ENCODE results near the gene CLCN3. TPM values are rescaled to one million over a fixed set of nuclear protein-coding genes. Genes with fewer than 3 reads are reported as not detected.
A peak's percentile ranks its signal among the peaks of the same experiment; 100 is the strongest.

The CLCN3 gene
- total RNA-seq, 1 donor from 2014 or later = 13.8 TPM

DNA sequence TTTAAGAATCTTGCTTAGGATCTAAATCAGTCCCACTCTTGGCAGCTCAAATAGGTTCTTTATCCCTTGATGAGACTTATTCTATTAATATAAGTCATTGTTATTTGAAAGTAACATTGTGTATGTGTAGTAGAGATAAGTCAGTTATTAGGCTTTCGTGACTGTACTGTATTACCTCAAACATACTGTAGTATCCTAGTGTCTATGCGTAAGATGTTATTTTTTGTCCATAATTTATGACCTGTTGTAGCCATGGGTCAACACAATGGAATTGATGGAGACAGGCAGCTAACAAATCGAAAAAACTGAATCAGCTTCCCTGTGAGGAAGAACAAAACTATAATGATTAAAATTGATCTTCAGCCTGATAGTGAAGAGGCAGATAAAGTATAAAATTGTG, 41.8 kb downstream of the CLCN3 start:
- Histone ChIP-seq H3K4me1 (peaks cover 0 to 7% of the 10 kb centered on the region in 2 donors), H3K4me3 (no peak overlapping the region), H3K27ac (no peak overlapping the region), H3K27me3 (no peaks in the 10 kb centered on the region), H3K36me3 (no peaks in the 10 kb centered on the region), H3K9me3 (no peaks in the 10 kb centered on the region)
- intact Hi-C loops (cut with DNase I) = loop anchor here (5.0 kb wide), 1 partner anchor 95 kb away; the partner anchor contains the start of gene HPF1
- TF ChIP-seq, protein P1, sequence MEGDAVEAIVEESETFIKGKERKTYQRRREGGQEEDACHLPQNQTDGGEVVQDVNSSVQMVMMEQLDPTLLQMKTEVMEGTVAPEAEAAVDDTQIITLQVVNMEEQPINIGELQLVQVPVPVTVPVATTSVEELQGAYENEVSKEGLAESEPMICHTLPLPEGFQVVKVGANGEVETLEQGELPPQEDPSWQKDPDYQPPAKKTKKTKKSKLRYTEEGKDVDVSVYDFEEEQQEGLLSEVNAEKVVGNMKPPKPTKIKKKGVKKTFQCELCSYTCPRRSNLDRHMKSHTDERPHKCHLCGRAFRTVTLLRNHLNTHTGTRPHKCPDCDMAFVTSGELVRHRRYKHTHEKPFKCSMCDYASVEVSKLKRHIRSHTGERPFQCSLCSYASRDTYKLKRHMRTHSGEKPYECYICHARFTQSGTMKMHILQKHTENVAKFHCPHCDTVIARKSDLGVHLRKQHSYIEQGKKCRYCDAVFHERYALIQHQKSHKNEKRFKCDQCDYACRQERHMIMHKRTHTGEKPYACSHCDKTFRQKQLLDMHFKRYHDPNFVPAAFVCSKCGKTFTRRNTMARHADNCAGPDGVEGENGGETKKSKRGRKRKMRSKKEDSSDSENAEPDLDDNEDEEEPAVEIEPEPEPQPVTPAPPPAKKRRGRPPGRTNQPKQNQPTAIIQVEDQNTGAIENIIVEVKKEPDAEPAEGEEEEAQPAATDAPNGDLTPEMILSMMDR (IDR thresholded peaks at IDR 0.05) = no peak
- DNase-seq (ENCODE audit: low spot score in 2 of 2) = no peak

DNA sequence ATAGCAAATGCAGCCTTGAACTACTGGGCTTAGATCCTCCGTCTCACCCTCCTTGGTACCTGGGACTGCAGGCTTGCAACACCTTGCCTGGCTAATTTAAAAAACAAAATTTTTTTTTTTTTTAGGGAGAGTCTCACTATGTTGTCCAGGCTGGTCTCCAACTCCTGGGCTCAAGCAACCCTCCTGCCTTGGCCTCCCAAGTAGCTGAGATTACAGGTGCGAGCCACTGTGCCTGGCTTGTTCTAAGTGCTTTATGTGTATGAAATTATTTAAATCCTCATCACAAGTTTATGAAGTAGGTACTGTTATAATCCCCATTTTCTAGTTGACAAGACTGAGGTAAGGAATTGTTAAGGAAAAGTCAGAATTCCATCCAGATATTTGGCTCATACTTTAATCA, 43.0 kb downstream of the CLCN3 start:
- DNase-seq (ENCODE audit: low spot score in 2 of 2) = no peak
- intact Hi-C loops (cut with DNase I) = loop anchor here (5.0 kb wide), 1 partner anchor 94 kb away; the partner anchor contains the start of gene HPF1
- peaks cover 0 to 7% of the 10 kb centered on the region in 2 donors for H3K4me1 ChIP-seq
- H3K4me3 ChIP-seq = no peak overlapping the region
- peak overlapping the region in 1 of 2 donors; percentile 31 for H3K27ac ChIP-seq
- no peaks in the 10 kb centered on the region for H3K9me3 ChIP-seq
- TF ChIP-seq, protein P1 (IDR thresholded peaks at IDR 0.05) = no peak
- no peaks in the 10 kb centered on the region for H3K36me3 ChIP-seq
- H3K27me3 ChIP-seq = no peaks in the 10 kb centered on the region

DNA sequence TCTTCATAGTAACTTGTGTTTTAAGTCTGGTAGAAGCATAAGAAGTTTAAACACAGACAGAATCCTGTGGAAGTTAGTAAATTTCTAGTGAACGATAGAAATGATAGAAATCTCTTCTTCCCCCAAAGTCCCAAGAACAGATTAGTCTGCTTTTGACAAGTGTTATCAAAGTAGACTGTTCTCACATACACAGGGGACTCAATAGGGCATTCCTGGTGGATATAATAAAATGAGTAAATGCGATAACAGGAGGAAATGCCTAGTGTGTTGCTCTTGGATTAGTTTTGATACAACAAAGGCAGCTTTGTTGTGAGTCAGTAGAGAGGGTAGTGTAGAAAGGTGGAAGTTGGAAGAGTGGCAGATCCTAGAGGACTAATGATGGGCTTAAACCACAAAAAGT, 43.5 kb downstream of the CLCN3 start:
- intact Hi-C loops (cut with DNase I) = loop anchor here (5.0 kb wide), 1 partner anchor 93 kb away; the partner anchor contains the start of gene HPF1
- Histone ChIP-seq H3K9me3 (no peaks in the 10 kb centered on the region), H3K27me3 (no peaks in the 10 kb centered on the region), H3K4me1 (peaks cover 0 to 7% of the 10 kb centered on the region in 2 donors), H3K4me3 (no peak overlapping the region), H3K27ac (peak overlapping the region in 1 of 2 donors; percentile 31), H3K36me3 (no peaks in the 10 kb centered on the region)
- no peak for DNase-seq (ENCODE audit: low spot score in 2 of 2)
- TF ChIP-seq, protein P1 (IDR thresholded peaks at IDR 0.05) = no peak

DNA sequence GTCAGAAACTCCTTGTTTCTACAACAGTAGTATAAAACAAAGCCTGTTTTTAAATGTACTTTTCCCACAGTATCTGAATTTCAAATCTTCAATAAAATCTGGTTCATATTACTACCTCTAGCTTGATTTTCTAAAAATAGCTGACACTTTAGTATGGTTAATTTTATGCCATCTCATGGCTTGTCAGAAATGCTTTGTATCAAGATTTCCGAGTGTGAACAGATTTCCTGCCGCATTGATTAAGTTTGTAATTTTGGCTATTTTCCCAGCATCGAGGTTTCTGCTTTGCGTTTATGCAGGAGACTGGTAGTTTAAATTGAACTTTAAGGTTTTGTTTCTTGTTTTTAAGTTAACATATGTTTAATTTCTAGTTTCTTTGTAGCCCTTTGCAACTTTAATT, 44.2 kb downstream of the CLCN3 start:
- intact Hi-C loops (cut with DNase I) = loop anchor here (5.0 kb wide), 1 partner anchor 93 kb away; the partner anchor contains the start of gene HPF1
- Histone ChIP-seq H3K36me3 (no peaks in the 10 kb centered on the region), H3K4me3 (no peak overlapping the region), H3K27ac (no peak overlapping the region), H3K27me3 (no peaks in the 10 kb centered on the region), H3K4me1 (no peaks in the 10 kb centered on the region), H3K9me3 (no peaks in the 10 kb centered on the region)
- no peak for DNase-seq (ENCODE audit: low spot score in 2 of 2)
- TF ChIP-seq, protein P1 (IDR thresholded peaks at IDR 0.05) = no peak

DNA sequence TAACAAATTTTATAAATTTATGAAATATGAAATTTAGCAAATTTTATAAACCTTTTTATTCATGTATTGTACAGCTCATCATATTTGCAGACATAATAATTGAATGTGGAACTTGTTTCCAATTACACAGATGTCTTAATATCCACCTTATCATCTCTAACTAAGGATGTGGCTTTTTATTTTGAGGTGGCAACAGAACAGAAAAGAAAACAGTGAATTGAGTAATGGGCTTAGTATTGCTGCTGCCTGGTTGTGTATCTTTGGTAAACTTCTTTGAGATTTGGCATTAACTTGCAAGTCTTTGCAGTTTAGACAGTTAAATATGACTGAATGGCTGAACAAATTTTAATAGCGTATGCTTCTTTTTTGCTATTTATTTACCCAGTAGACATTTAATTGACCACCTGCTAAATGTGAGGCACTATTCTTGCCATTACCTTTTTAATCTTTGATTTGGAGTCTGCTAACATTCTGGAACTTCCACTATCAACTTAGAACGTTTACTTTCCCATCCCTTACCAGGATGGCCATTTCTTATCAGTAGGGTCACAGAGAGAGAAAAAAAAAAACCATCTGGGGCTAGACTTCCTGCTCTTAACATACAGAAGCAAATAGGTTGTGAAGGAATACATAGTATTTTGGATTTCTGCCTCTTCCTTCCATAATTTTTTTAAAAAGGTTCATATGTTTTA, 44.8 kb downstream of the CLCN3 start:
- no peak for DNase-seq (ENCODE audit: low spot score in 2 of 2)
- Histone ChIP-seq H3K36me3 (no peaks in the 10 kb centered on the region), H3K4me3 (no peak overlapping the region), H3K27me3 (no peaks in the 10 kb centered on the region), H3K27ac (no peak overlapping the region), H3K4me1 (no peaks in the 10 kb centered on the region), H3K9me3 (no peaks in the 10 kb centered on the region)
- intact Hi-C loops (cut with DNase I) = no loop called here
- TF ChIP-seq, protein P1 (IDR thresholded peaks at IDR 0.05) = no peak

Measured in ascending aorta (tissue), 2 donors.